Vagina (tissue), 2 donors: ENCODE results near the gene HEXIM2. TPM values are rescaled to one million over a fixed set of nuclear protein-coding genes. Genes with fewer than 3 reads are reported as not detected.

ENCODE experiments used
- DNase-seq, 2 donors: peaks; one replicate each; pipeline ENCODE4 v3.0.0-alpha.2; 2017; ENCODE audit errors: extremely low spot score in 2 of 2
- H3K27ac ChIP-seq: fragments of 200-600 bp; sonication (generic); one replicate; pipeline ENCODE4 v1.5.1; 2019
- H3K27me3 ChIP-seq: fragments of 200-600 bp; sonication (generic); one replicate; pipeline ENCODE4 v1.5.1; 2019
- H3K36me3 ChIP-seq, 2 donors: fragments of 200-600 bp; sonication (generic); one replicate each; pipeline ENCODE4 v1.5.1; 2017 to 2019
- H3K4me1 ChIP-seq: fragments of 200-600 bp; sonication (generic); one replicate; pipeline ENCODE4 v1.5.1; 2019
- H3K4me3 ChIP-seq, 2 donors: fragments of 200-600 bp; sonication (generic); 1 replicate in 1 of 2; 2 replicates in 1 of 2; pipeline ENCODE4 v1.5.1; 2016 to 2019
- H3K9me3 ChIP-seq: fragments of 200-600 bp; sonication (generic); one replicate; pipeline ENCODE4 v1.5.1; 2019
- CTCF ChIP-seq, 3 experiments: fragments of 450-650 bp in 2 of 3; fragments of 200-600 bp in 1 of 3; sonication (generic) in 1 of 3; IDR thresholded peaks; one replicate each; pipeline ENCODE4 v1.5.1; 2017 to 2019; ENCODE audit warnings: antibody characterized with exemption in 3 of 3, mild to moderate bottlenecking in 2 of 3, moderate library complexity in 2 of 3
- POLR2A ChIP-seq, 2 donors: fragments of 450-650 bp; IDR thresholded peaks; one replicate each; pipeline ENCODE4 v1.6.1; 2017; ENCODE audit warnings: antibody characterized with exemption in 2 of 2, mild to moderate bottlenecking in 2 of 2, moderate library complexity in 2 of 2
- POLR2AphosphoS5 ChIP-seq, 2 donors: sonication (generic); formaldehyde crosslinking; IDR thresholded peaks; one replicate each; pipeline ENCODE4 v1.9.0; 2017; ENCODE audit warnings: antibody characterized with exemption in 2 of 2, mild to moderate bottlenecking in 2 of 2, low read depth in 1 of 2; ENCODE audit not compliant: insufficient read depth in 1 of 2
- intact Hi-C: fragments of 100-400 bp; cut with DNase I; formaldehyde crosslinking; loops from one replicate; pipeline ENCODE4 v1.15.1; 2023
- total RNA-seq: library from RNA; depleted of rRNA; stranded (reverse); fragments of >200 nt; gene quantifications from one replicate; pipeline ENCODE4 v1.2.3, GENCODE V29; 2016

HEXIM2 gene
- total RNA-seq, 1 donor from 2014 or later: 9.8 TPM

GRCh38 chr17:45170280-45170930 is 8.7 kb downstream of the HEXIM2 start:
- Histone ChIP-seq H3K4me1 (peaks cover 41% of the 10 kb centered on the region), H3K27me3 (no peaks in the 10 kb centered on the region), H3K27ac (peak overlapping the region; percentile 98), H3K36me3 (peaks cover 0 to 8% of the 10 kb centered on the region in 2 donors), H3K9me3 (no peaks in the 10 kb centered on the region), H3K4me3 (peak overlapping the region; percentile 40 to 43)
- TF ChIP-seq POLR2AphosphoS5 (IDR thresholded peaks at IDR 0.05; ENCODE audit: insufficient read depth in 1 of 2, low read depth in 1 of 2) (no peak), POLR2A (IDR thresholded peaks at IDR 0.05) (no peak), CTCF (IDR thresholded peaks at IDR 0.05) (no peak)
- intact Hi-C loops: no loop called here
- no peak for DNase-seq

GRCh38 chr17:45170931-45171337 is 9.3 kb downstream of the HEXIM2 start:
- H3K36me3 ChIP-seq: peaks cover 0 to 8% of the 10 kb centered on the region in 2 donors
- no peaks in the 10 kb centered on the region for H3K27me3 ChIP-seq
- H3K27ac ChIP-seq: peak overlapping the region; percentile 98
- H3K4me3 ChIP-seq: peak overlapping the region; percentile 40 to 43
- peaks cover 42% of the 10 kb centered on the region for H3K4me1 ChIP-seq
- intact Hi-C loops: no loop called here
- peak in 1 of 2 donors; percentile 93 for DNase-seq
- TF ChIP-seq POLR2AphosphoS5 (IDR thresholded peaks at IDR 0.05; ENCODE audit: insufficient read depth in 1 of 2, low read depth in 1 of 2) (peak; percentile 75 to 76), CTCF (IDR thresholded peaks at IDR 0.05) (no peak)
- no peaks in the 10 kb centered on the region for H3K9me3 ChIP-seq

GRCh38 chr17:45171338-45172231 is 9.9 kb downstream of the HEXIM2 start:
- DNase-seq: no peak
- Histone ChIP-seq H3K4me3 (peak overlapping the region; percentile 40 to 43), H3K27me3 (no peaks in the 10 kb centered on the region), H3K27ac (peak overlapping the region; percentile 98), H3K4me1 (peaks cover 48% of the 10 kb centered on the region), H3K36me3 (peaks cover 0 to 8% of the 10 kb centered on the region in 2 donors), H3K9me3 (no peaks in the 10 kb centered on the region)
- intact Hi-C loops: no loop called here
- peak in 1 of 3 experiments; percentile 2 for TF ChIP-seq CTCF (IDR thresholded peaks at IDR 0.05)
- no peak for TF ChIP-seq POLR2A (IDR thresholded peaks at IDR 0.05)

- Histone ChIP-seq H3K4me3 (peak overlapping the region; percentile 40 to 43), H3K9me3 (no peaks in the 10 kb centered on the region), H3K27me3 (no peaks in the 10 kb centered on the region), H3K4me1 (peaks cover 50% of the 10 kb centered on the region), H3K27ac (peak overlapping the region; percentile 98), H3K36me3 (peaks cover 0 to 8% of the 10 kb centered on the region in 2 donors)
- TF ChIP-seq POLR2AphosphoS5 (IDR thresholded peaks at IDR 0.05; ENCODE audit: insufficient read depth in 1 of 2, low read depth in 1 of 2) (no peak), CTCF (IDR thresholded peaks at IDR 0.05) (no peak), POLR2A (IDR thresholded peaks at IDR 0.05) (no peak)
- intact Hi-C loops: no loop called here
- no peak for DNase-seq
These were observed 10.5 kb downstream of the HEXIM2 start for GRCh38 chr17:45172232-45172540.
